HepG2 (cell line): ENCODE measurements around the gene SAMD14. TPM values are rescaled to one million over a fixed set of nuclear protein-coding genes. Genes with fewer than 3 reads are reported as not detected.

Experiments used
- ATAD3A ChIP-seq: sonication (generic); formaldehyde crosslinking; IDR thresholded peaks from 2 replicates; pipeline ENCODE4 v1.4.0; 2020; ENCODE audit warnings: missing genetic modification reagents
- CBX2 ChIP-seq, 2 experiments: fragments of 200-600 bp in 1 of 2; sonication (generic); formaldehyde crosslinking in 1 of 2; IDR thresholded peaks; 2 replicates each; pipeline versions ENCODE4 v1.7.0 to v1.8.1; 2018 to 2022; ENCODE audit warnings: low read depth in 2 of 2, low read length in 1 of 2, mild to moderate bottlenecking in 1 of 2, missing genetic modification reagents in 1 of 2
- CHCHD3 ChIP-seq: sonication (generic); formaldehyde crosslinking; IDR thresholded peaks from 2 replicates; pipeline ENCODE4 v1.8.0; 2022; ENCODE audit warnings: mild to moderate bottlenecking, missing genetic modification reagents, moderate library complexity
- GABPA ChIP-seq, 2 experiments: IDR thresholded peaks; 2 replicates each; pipeline ENCODE4 v1.6.1; 2011 to 2016; ENCODE audit warnings: low read depth in 2 of 2, low read length in 1 of 2, missing biosample characterization in 1 of 2, missing genetic modification characterization in 1 of 2
- GZF1 ChIP-seq: sonication (generic); formaldehyde crosslinking; IDR thresholded peaks from 2 replicates; pipeline ENCODE4 v1.5.1; 2020; ENCODE audit warnings: mild to moderate bottlenecking, missing genetic modification reagents
- HOXA5 ChIP-seq: sonication (generic); formaldehyde crosslinking; IDR thresholded peaks from 2 replicates; pipeline ENCODE4 v1.4.0; 2020; ENCODE audit warnings: missing genetic modification reagents
- HOXD1 ChIP-seq: sonication (generic); formaldehyde crosslinking; IDR thresholded peaks from 2 replicates; pipeline ENCODE4 v1.5.0; 2020; ENCODE audit warnings: missing genetic modification reagents
- KLF16 ChIP-seq, 2 experiments: sonication (generic) in 1 of 2; formaldehyde crosslinking in 1 of 2; IDR thresholded peaks; 2 replicates each; pipeline versions ENCODE4 v1.6.1 to v1.8.0; 2016 to 2023; ENCODE audit warnings: missing genetic modification reagents in 2 of 2, missing compliant biosample characterization in 1 of 2
- KLF6 ChIP-seq: IDR thresholded peaks from 2 replicates; pipeline ENCODE4 v1.8.0; 2016; ENCODE audit warnings: missing biosample characterization, missing genetic modification reagents
- LCORL ChIP-seq, 2 experiments: fragments of 450-650 bp in 1 of 2; sonication (generic) in 1 of 2; formaldehyde crosslinking in 1 of 2; IDR thresholded peaks; 2 replicates each; pipeline versions ENCODE4 v1.5.0 to v1.6.1; 2017 to 2020; ENCODE audit warnings: antibody characterized with exemption in 1 of 2, missing genetic modification reagents in 1 of 2
- MAFK ChIP-seq, 2 experiments: IDR thresholded peaks in 1 of 2; conservative IDR thresholded peaks in 1 of 2; 2 replicates each; pipeline ENCODE4 v1.6.1; 2011; ENCODE audit warnings: improper control_type of control experiment in 2 of 2, low read length in 2 of 2
- MYC ChIP-seq: sonication (generic); formaldehyde crosslinking; IDR thresholded peaks from 2 replicates; pipeline ENCODE4 v1.9.0; 2021; ENCODE audit warnings: missing genetic modification reagents, borderline replicate concordance
- NAIF1 ChIP-seq: sonication (generic); formaldehyde crosslinking; IDR thresholded peaks from 2 replicates; pipeline ENCODE4 v1.5.0; 2020; ENCODE audit warnings: mild to moderate bottlenecking, missing genetic modification reagents, borderline replicate concordance
- RCOR2 ChIP-seq: IDR thresholded peaks from 2 replicates; pipeline ENCODE4 v1.6.1; 2016; ENCODE audit warnings: missing biosample characterization, missing genetic modification reagents
- RFX1 ChIP-seq: fragments of 450-650 bp; IDR thresholded peaks from 2 replicates; pipeline ENCODE4 v1.6.1; 2017
- SMYD3 ChIP-seq: sonication (generic); formaldehyde crosslinking; IDR thresholded peaks from 2 replicates; pipeline ENCODE4 v1.8.1; 2023; ENCODE audit warnings: mild to moderate bottlenecking, missing genetic modification reagents
- SNRNP70 ChIP-seq: fragments of 200-400 bp; formaldehyde crosslinking; IDR thresholded peaks from 2 replicates; pipeline ENCODE4 v1.6.1; 2017; ENCODE audit warnings: mild to moderate bottlenecking, low read depth, low read length, moderate library complexity
- SP140L ChIP-seq: sonication (generic); formaldehyde crosslinking; IDR thresholded peaks from 2 replicates; pipeline ENCODE4 v1.4.0; 2020; ENCODE audit warnings: missing genetic modification reagents, borderline replicate concordance
- SRSF4 ChIP-seq: fragments of 200-400 bp; formaldehyde crosslinking; IDR thresholded peaks from one replicate; pipeline ENCODE4 v1.6.1; 2018; ENCODE audit warnings: mild to moderate bottlenecking, low read depth, low read length, moderate library complexity; ENCODE audit not compliant: poor library complexity, severe bottlenecking
- STAT5B ChIP-seq: sonication (generic); formaldehyde crosslinking; IDR thresholded peaks from 2 replicates; pipeline ENCODE4 v1.4.0; 2020; ENCODE audit warnings: missing genetic modification reagents
- U2AF2 ChIP-seq: fragments of 200-400 bp; formaldehyde crosslinking; IDR thresholded peaks from 2 replicates; pipeline ENCODE4 v1.6.1; 2017; ENCODE audit warnings: low read depth, mild to moderate bottlenecking, low read length
- ZBTB21 ChIP-seq: sonication (generic); formaldehyde crosslinking; IDR thresholded peaks from 2 replicates; pipeline ENCODE4 v1.4.0; 2020; ENCODE audit warnings: missing genetic modification reagents
- ZFP41 ChIP-seq: sonication (generic); formaldehyde crosslinking; IDR thresholded peaks from 2 replicates; pipeline ENCODE4 v1.4.0; 2020; ENCODE audit warnings: mild to moderate bottlenecking, missing genetic modification reagents, borderline replicate concordance
- ZKSCAN5 ChIP-seq: sonication (generic); formaldehyde crosslinking; IDR thresholded peaks from 2 replicates; pipeline ENCODE4 v1.5.1; 2020; ENCODE audit warnings: mild to moderate bottlenecking, missing genetic modification reagents
- ZNF10 ChIP-seq: sonication (generic); formaldehyde crosslinking; IDR thresholded peaks from 2 replicates; pipeline ENCODE4 v1.4.0; 2020; ENCODE audit warnings: mild to moderate bottlenecking, low read depth, missing genetic modification reagents, borderline replicate concordance
- ZNF317 ChIP-seq: sonication (generic); formaldehyde crosslinking; IDR thresholded peaks from 2 replicates; pipeline ENCODE4 v1.5.0; 2020; ENCODE audit warnings: mild to moderate bottlenecking, missing genetic modification reagents
- ZNF549 ChIP-seq: sonication (generic); formaldehyde crosslinking; IDR thresholded peaks from 2 replicates; pipeline ENCODE4 v1.5.0; 2020; ENCODE audit warnings: missing genetic modification reagents
- ZNF589 ChIP-seq: sonication (generic); formaldehyde crosslinking; conservative IDR thresholded peaks from 2 replicates; pipeline ENCODE4 v1.8.0; 2022; ENCODE audit warnings: mild to moderate bottlenecking, moderate library complexity, missing genetic modification reagents
- ZNF614 ChIP-seq: IDR thresholded peaks from 2 replicates; pipeline ENCODE4 v1.6.1; 2018; ENCODE audit warnings: missing biosample characterization, missing genetic modification reagents, inconsistent platforms, borderline replicate concordance
- ZNF629 ChIP-seq: sonication (generic); formaldehyde crosslinking; conservative IDR thresholded peaks from 2 replicates; pipeline ENCODE4 v1.5.0; 2020; ENCODE audit warnings: missing genetic modification reagents
- ZNF782 ChIP-seq: sonication (generic); formaldehyde crosslinking; IDR thresholded peaks from 2 replicates; pipeline ENCODE4 v1.4.0; 2020; ENCODE audit warnings: missing genetic modification reagents, mild to moderate bottlenecking, borderline replicate concordance
- polyA plus RNA-seq, 8 experiments: library from polyadenylated mRNA; depleted of rRNA in 3 of 8; stranded (reverse) in 7 of 8; unstranded in 1 of 8; fragments of >200 nt; fragmentation: Illumina TruSeq in 4 of 8; extraction: Trizol in 4 of 8; gene quantifications; 2 replicates each; pipeline versions ENCODE4 v1.2.1 to v1.2.3, GENCODE V29; 2011 to 2016; ENCODE audit warnings: low read depth in 4 of 8, missing spikeins in 1 of 8, mixed read lengths in 1 of 8; ENCODE audit not compliant: insufficient read depth in 1 of 8
- total RNA-seq, 5 experiments: library from RNA; depleted of rRNA; stranded (reverse); fragments of >200 nt; fragmentation: Illumina TruSeq; extraction: Trizol; gene quantifications; 2 replicates each; pipeline ENCODE4 v1.2.3, GENCODE V29; 2016; ENCODE audit warnings: low read depth in 1 of 5
- TF ChIP-seq, protein P1 (sequence below): sonication (generic); formaldehyde crosslinking; IDR thresholded peaks from 2 replicates; pipeline ENCODE4 v1.4.0; 2020; ENCODE audit warnings: missing genetic modification reagents
- TF ChIP-seq, protein P2 (sequence below): sonication (generic); formaldehyde crosslinking; IDR thresholded peaks from 2 replicates; pipeline ENCODE4 v1.4.0; 2020; ENCODE audit warnings: missing genetic modification reagents, borderline replicate concordance

The SAMD14 gene
- total and polyA plus RNA-seq, 2 of the 13 experiments (the other 11 are each of a cell fraction or from before 2014, with no cell fraction given) = 0.07 to 0.22 TPM

DNA sequence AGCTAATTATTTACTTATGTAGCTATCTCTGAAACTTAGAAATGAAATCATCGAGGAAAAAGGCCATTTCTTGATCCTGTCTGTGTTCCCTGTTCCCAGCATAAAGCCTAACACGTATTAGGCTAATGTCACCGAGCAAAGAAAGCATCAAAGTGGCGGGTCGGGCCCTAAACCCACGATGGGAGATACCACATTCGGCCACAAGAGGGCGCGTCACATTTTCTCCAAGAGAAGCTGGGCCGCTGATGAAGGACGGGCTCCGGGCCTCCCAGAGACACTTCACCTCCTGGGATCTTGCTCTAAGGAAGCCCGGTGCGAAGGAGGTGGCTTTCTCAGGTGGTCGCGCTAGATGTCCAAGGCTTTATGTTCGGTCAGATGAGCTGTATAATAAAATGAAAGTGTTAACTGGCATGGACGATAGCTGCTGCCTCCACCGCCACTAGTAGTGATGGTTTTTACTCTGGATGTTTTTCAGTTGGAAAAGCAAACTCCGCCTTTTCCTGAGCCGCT, 35.7 kb downstream of the SAMD14 start (continued):
- TF ChIP-seq ZFP41 (CRISPR knock-in tag) (no peak), ATAD3A (no peak), U2AF2 (no peak), ZNF782 (CRISPR knock-in tag) (no peak), ZNF10 (no peak), ZBTB21 (CRISPR knock-in tag) (no peak), SNRNP70 (no peak), GZF1 (CRISPR knock-in tag) (no peak; the same call in 1 of the 2 replicates), STAT5B (CRISPR knock-in tag) (no peak), KLF6 (no peak), RCOR2 (no peak), ZNF614 (CRISPR knock-in tag) (peak; percentile 64; the same call in 1 of the 2 replicates), SP140L (CRISPR knock-in tag) (no peak), KLF16 (CRISPR knock-in tag; IDR thresholded peaks at IDR 0.05) (no peak), GABPA (IDR thresholded peaks at IDR 0.05; ENCODE audit: low read depth, low read length) (no peak), GABPA (CRISPR knock-in tag; IDR thresholded peaks at IDR 0.05; ENCODE audit: low read depth) (no peak), CBX2 (IDR thresholded peaks at IDR 0.05; ENCODE audit: low read depth, low read length) (no peak), CBX2 (CRISPR knock-in tag; IDR thresholded peaks at IDR 0.05; ENCODE audit: low read depth) (no peak), NAIF1 (CRISPR knock-in tag) (no peak), HOXA5 (CRISPR knock-in tag) (no peak), CHCHD3 (CRISPR knock-in tag) (no peak), SMYD3 (CRISPR knock-in tag) (no peak), RFX1 (no peak), HOXD1 (CRISPR knock-in tag) (no peak), MYC (CRISPR knock-in tag) (no peak), SRSF4 (no peak), ZKSCAN5 (CRISPR knock-in tag) (no peak), ZNF317 (CRISPR knock-in tag) (0 out of 2 replicates have a peak, but pooled peaks have one; percentile 14), ZNF589 (CRISPR knock-in tag) (no peak), ZNF549 (CRISPR knock-in tag) (no peak), LCORL (IDR thresholded peaks at IDR 0.05) (no peak), LCORL (CRISPR knock-in tag; IDR thresholded peaks at IDR 0.05) (no peak; the same call in 1 of the 2 replicates), MAFK (conservative IDR thresholded peaks at IDR 0.05 in 1 of 2, IDR thresholded peaks at IDR 0.05 in 1 of 2; ENCODE audit: low read length in 2 of 2) (no peak), ZNF629 (no peak)
- TF ChIP-seq, protein P1, sequence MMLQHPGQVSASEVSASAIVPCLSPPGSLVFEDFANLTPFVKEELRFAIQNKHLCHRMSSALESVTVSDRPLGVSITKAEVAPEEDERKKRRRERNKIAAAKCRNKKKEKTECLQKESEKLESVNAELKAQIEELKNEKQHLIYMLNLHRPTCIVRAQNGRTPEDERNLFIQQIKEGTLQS (CRISPR knock-in tag) = no peak
- TF ChIP-seq, protein P2, sequence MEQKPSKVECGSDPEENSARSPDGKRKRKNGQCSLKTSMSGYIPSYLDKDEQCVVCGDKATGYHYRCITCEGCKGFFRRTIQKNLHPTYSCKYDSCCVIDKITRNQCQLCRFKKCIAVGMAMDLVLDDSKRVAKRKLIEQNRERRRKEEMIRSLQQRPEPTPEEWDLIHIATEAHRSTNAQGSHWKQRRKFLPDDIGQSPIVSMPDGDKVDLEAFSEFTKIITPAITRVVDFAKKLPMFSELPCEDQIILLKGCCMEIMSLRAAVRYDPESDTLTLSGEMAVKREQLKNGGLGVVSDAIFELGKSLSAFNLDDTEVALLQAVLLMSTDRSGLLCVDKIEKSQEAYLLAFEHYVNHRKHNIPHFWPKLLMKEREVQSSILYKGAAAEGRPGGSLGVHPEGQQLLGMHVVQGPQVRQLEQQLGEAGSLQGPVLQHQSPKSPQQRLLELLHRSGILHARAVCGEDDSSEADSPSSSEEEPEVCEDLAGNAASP (CRISPR knock-in tag) = peak; percentile 32; the same call in 1 of the 2 replicates
